ENCODE results near the gene KLK13.

KLK13 gene

DNA sequence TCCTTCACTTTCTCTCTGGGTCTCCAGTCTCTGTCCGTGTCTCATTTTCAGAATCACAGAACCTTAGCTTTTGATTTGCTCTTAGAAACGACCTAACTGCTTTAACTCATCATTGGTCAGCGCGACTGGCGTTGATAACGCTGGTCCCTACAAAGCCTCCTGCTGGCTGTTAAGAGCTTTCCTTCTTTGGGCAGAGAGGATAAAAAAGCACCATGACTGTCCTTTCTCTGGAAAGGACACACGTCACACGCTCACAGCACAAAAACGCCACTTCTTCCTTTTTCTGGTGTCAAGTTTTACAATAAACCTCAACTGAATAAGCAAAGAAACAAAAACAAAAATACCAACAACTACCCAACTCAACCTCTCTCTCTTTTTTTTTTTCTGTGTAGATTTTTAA lies 28.4 kb downstream of the KLK13 start:
- DNase-seq (ENCODE audit: extremely low read depth, insufficient read length): no peak
- no peak overlapping the region for H3K4me3 ChIP-seq (replicated peaks; ENCODE audit: low read depth, low read length)
- H3K36me3 ChIP-seq (ENCODE audit: control insufficient read depth, insufficient read depth, low read length): no peaks in the 10 kb centered on the region
- 0 out of 2 replicates have a peak, but pooled peaks cover 1% of the 10 kb centered on the region for H3K27me3 ChIP-seq (replicated peaks; ENCODE audit: control insufficient read depth, insufficient read depth, low read length)
- TF ChIP-seq, protein P1, sequence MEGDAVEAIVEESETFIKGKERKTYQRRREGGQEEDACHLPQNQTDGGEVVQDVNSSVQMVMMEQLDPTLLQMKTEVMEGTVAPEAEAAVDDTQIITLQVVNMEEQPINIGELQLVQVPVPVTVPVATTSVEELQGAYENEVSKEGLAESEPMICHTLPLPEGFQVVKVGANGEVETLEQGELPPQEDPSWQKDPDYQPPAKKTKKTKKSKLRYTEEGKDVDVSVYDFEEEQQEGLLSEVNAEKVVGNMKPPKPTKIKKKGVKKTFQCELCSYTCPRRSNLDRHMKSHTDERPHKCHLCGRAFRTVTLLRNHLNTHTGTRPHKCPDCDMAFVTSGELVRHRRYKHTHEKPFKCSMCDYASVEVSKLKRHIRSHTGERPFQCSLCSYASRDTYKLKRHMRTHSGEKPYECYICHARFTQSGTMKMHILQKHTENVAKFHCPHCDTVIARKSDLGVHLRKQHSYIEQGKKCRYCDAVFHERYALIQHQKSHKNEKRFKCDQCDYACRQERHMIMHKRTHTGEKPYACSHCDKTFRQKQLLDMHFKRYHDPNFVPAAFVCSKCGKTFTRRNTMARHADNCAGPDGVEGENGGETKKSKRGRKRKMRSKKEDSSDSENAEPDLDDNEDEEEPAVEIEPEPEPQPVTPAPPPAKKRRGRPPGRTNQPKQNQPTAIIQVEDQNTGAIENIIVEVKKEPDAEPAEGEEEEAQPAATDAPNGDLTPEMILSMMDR (IDR thresholded peaks at IDR 0.05; ENCODE audit: insufficient read depth, low read length, poor library complexity, severe bottlenecking): no peak

DNA sequence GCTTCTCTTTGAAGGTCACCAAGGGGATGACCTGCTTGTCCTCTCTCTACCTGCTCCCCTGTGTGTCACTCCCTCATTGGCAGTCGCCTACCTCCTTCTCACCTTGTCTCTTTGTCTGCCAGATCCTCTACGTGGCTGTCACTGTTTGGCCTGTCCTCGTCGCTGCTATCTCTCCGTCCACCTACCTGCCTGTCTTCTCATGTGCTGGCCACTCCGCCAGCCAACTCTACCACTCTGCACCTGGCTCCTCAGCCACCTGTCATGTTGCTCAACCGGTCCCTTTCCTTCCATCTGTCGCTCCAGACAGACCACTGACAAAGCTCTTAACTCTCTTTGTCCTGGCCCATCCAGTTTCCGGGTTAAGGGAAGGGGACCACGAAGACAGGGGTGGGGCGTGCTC lies 30.2 kb downstream of the KLK13 start, which contains the start of gene KLK12:
Gene KLK12 (minus strand): TSS at position 299 of the 400 bp plus-strand sequence. CDS start 381 bp downstream, outside the sequence.
- 0 out of 2 replicates have a peak, but pooled peaks cover 1% of the 10 kb centered on the region for H3K27me3 ChIP-seq (replicated peaks; ENCODE audit: control insufficient read depth, insufficient read depth, low read length)
- H3K36me3 ChIP-seq (ENCODE audit: control insufficient read depth, insufficient read depth, low read length): no peaks in the 10 kb centered on the region
- no peak within 1 kb of the TSS for H3K4me3 ChIP-seq (replicated peaks; ENCODE audit: low read depth, low read length)
- TF ChIP-seq, protein P1 (IDR thresholded peaks at IDR 0.05; ENCODE audit: insufficient read depth, low read length, poor library complexity, severe bottlenecking): no peak
- no peak for DNase-seq (ENCODE audit: extremely low read depth, insufficient read length)

DNA sequence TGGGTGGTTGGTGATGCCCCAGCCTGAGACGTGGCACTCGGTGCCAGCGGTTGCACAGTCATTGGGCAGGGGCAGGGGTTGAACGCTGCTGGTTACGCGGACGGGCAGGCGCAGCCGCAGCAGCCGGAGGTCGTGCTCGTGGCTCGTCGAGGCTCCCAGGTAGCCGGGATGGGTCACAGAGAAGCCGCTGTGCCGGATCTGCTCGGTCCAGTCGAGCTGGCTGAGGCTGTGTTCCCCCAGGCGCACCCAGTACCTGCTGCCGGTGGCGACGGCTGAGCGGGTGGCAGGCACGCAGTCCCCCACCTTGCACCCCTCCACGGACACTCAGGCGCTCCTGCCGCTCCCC lies 33.0 kb downstream of the KLK13 start:
- peaks cover 1% of the 10 kb centered on the region; the same call in 1 of the 2 replicates for H3K27me3 ChIP-seq (replicated peaks; ENCODE audit: control insufficient read depth, insufficient read depth, low read length)
- H3K4me3 ChIP-seq (replicated peaks; ENCODE audit: low read depth, low read length): no peak overlapping the region
- H3K36me3 ChIP-seq (ENCODE audit: control insufficient read depth, insufficient read depth, low read length): no peaks in the 10 kb centered on the region
- no peak for DNase-seq (ENCODE audit: extremely low read depth, insufficient read length)
- TF ChIP-seq, protein P1 (IDR thresholded peaks at IDR 0.05; ENCODE audit: insufficient read depth, low read length, poor library complexity, severe bottlenecking): no peak

DNA sequence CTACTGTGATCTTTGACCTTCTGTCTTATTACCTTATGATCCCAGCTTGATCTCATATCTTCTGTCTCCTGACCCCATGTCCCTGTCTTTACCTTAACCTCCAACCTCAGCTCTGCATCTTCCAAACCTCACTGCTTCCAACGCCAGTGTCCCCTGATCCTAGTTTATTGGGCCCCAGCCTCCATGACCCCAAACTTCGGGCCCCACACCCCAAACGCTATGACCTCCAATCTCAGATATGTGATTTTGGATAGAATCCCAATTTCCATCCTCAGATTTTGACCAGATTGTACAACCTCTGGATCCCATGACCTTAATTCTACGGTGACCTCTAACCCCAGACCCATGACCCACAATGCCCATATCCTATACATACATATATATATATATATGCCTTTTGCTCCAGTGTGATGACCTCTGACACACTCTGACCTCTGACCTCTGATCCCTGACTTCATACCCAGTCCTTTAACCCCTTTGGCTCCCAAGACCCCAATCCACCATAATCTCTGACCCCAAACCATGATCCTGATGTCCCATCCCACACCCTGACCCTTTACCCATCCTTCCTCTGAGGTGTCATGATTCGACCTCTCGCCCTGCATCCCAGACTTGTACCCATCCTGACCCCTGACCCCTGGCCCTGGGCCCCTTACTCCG lies 33.5 kb downstream of the KLK13 start:
- DNase-seq (ENCODE audit: extremely low read depth, insufficient read length): no peak

DNA sequence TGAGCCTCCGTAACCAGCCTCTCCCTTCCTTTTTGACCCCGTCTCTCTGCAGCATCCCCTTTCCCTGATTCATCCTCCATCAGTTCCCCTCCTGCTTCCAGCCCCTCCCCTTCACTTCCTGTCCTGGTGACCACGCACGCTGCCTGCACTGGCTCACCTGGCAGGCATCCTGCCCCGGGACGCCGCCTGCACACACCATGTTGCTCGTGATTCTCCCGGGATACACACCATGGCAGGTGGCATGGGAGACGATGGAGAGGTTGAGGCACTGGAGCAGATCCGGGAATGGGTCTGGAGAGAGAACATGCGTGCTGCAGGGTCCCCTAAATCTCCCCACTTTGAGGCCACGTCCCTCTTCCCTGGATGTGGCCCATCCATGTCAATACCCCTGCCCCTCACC lies 34.3 kb downstream of the KLK13 start:
- Histone ChIP-seq H3K27me3 (replicated peaks; ENCODE audit: control insufficient read depth, insufficient read depth, low read length) (peaks cover 3% of the 10 kb centered on the region), H3K36me3 (ENCODE audit: control insufficient read depth, insufficient read depth, low read length) (no peaks in the 10 kb centered on the region), H3K4me3 (replicated peaks; ENCODE audit: low read depth, low read length) (no peak overlapping the region)
- TF ChIP-seq, protein P1 (IDR thresholded peaks at IDR 0.05; ENCODE audit: insufficient read depth, low read length, poor library complexity, severe bottlenecking): no peak
- no peak for DNase-seq (ENCODE audit: extremely low read depth, insufficient read length)

More for the DNA sequence above, 33.5 kb downstream of the KLK13 start:
- Histone ChIP-seq H3K36me3 (ENCODE audit: control insufficient read depth, insufficient read depth, low read length) (no peaks in the 10 kb centered on the region), H3K27me3 (replicated peaks; ENCODE audit: control insufficient read depth, insufficient read depth, low read length) (peaks cover 3% of the 10 kb centered on the region; the same call in 1 of the 2 replicates), H3K4me3 (replicated peaks; ENCODE audit: low read depth, low read length) (no peak overlapping the region)
- TF ChIP-seq, protein P1 (IDR thresholded peaks at IDR 0.05; ENCODE audit: insufficient read depth, low read length, poor library complexity, severe bottlenecking): no peak

Data from GM06990 (cell line).